GM21360 (cell line): Measurements from ENCODE around the gene DSCAM.
"Not testable (repeated sequence)": the region's sequence is repeated elsewhere in the genome, so short reads cannot be mapped to it uniquely, and the experiment has no call there.

ENCODE experiments used
- ATAC-seq: cut with Tn5 transposase; IDR thresholded peaks from one replicate; pipeline ENCODE4 v1.9.1; 2021; ENCODE audit warnings: mild to moderate bottlenecking, moderate library complexity; ENCODE audit not compliant: unreplicated experiment

Gene DSCAM

GRCh38 chr21:40269239-40269638 is 577.7 kb downstream of the DSCAM start:
- no peak for ATAC-seq

DNA sequence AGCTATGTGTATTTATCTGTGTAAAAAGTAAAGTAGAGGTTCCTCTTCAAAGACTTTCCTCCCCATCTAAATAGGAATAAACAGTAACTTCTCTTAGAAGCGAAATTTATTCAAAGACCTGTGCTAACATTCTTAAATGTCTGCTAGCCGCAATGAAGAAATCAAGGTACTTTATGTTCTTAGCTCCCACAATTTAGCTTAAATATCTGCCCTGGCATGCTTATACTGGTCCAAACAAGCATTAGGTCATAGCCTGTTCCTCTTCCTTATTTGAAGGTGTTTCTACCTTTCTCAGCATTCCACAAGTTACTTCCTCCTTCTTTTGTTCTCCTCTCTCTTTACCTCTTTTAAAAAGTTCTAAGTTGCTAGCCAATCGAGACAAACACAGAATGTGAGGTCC is 588.5 kb downstream of the DSCAM start:
- ATAC-seq = not testable (repeated sequence)

DNA sequence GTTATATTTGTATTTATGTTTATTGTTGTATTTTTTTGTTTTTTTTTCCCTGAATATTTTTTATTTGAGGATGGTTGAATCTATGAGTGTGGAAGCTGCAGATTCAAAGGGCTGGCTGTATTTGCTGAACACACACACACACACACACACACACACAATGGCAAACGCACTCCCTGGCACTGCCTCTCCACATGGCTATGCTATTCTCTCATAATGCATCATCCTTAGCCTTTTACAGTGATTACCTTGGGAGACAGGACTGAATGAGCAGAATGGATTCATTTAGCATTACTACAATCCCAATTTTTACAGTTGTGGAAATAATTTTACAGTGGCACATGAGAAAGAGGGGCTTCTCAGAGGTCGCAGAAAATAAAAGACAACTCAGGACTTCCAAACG is 589.6 kb downstream of the DSCAM start:
- ATAC-seq = no peak

- ATAC-seq = no peak
These were observed 591.2 kb downstream of the DSCAM start for GRCh38 chr21:40255518-40256444.

GRCh38 chr21:40254540-40255465 is 592.2 kb downstream of the DSCAM start:
- ATAC-seq = no peak

DNA sequence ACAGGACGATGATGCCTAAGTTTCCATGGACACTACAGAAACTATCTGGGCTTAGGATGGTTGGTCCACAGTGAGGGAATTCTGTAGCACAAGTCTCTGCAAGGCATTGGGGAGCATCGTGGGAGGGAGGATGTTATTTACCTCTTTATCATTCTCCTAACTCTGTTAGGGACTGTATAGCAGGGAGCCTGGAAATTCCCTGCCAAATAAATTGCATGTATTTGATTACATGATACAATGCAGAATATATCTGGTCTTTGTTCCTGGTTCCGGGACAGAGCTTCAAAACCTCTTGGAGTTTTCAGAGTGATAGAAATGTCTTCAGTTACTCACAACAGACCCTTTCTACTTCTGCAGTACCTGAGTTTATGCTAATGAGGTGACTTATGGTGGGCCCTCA is 593.8 kb downstream of the DSCAM start:
- ATAC-seq = no peak

GRCh38 chr21:40250514-40251294 is 596.3 kb downstream of the DSCAM start:
- ATAC-seq = no peak

- no peak for ATAC-seq
These were observed 602.0 kb downstream of the DSCAM start for GRCh38 chr21:40244981-40245380.

DNA sequence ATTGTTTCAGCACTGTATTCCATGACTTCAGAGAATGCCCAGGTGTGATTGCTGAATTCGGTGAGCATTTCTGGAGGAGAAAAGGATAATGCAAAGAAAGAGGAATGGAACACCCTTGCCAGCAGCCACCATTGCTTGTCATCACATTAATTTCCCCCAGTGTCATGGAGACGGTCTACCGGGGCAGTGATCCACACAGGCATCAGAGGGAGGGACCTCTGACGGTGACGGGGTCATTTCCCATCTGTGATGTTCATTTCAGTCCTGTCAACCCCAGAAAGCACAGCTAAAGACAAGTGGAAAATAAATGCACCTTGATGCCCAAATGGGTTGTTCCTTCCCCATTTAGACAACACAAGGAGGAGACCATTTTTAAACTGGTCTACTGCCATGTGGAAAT is 603.3 kb downstream of the DSCAM start:
- ATAC-seq = no peak

DNA sequence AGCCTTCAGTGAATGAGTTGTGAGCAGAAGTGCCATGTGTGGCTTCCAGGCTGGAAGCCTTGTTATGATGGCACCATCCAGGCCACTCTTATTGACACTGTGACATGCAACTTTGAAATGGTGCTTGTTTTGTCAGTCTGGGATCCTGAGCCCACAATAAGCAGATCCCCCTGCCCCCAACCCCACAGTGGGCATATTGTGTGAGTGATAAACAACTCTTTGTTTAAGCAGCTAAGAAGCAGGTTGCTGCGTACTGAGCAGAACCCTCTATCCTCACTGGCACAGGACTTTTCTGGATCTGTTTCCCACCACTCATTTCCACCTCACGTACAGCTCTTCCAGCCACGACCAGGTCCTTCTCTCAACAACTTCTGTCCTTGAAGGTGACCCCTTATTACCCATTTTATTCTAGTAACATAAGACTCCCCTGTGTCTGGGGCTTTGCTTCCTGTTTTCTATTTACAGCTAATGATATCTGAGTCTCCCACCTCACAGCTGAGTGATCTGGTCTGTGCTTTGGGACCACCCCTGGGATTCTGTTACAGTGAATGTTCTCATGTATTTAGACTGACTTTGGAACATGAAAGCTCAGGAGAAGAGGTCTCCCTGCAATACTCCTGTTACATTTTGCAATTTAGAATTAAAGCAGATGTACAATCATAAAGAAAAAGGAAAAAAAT is 604.2 kb downstream of the DSCAM start:
- ATAC-seq = no peak

GRCh38 chr21:40235528-40235927 is 611.4 kb downstream of the DSCAM start:
- ATAC-seq = no peak

DNA sequence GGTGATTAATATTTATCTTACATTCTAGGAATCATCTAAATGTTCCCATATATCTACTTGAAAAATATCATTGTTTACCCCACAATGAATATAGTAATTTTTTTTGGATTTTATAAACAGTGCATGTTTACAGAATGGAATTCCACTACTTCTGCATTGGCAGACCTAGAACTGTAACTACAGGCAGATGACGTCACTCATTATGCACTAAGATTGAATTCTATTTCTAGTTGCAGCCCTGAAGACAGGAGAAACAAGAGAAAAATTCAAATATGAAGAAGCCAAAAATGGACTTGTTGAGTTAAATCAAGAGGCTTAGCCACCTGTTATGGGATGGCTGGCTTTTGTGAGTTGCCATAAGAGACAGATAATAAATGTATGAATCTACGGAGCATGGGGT is 615.0 kb downstream of the DSCAM start:
- no peak for ATAC-seq

DNA sequence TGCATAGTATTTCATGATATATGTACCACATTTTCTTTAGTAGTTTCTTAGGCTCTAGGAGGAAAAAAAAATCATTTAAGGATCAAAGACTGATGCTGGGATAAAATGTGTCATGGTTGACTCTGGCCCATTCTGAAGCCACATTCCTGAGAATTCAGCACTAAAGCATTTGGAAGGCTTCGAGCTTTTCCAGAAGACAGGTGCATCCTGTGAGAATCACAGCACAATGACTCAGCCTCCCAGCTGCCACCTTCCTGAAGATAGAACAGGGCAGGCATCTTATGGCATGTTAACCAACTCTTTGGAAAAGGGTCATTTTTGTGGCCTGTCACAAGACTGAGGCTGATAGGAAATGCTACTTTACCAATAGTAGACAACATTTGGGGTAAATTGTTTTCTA is 619.9 kb downstream of the DSCAM start:
- no peak for ATAC-seq

GRCh38 chr21:40215941-40216340 is 631.0 kb downstream of the DSCAM start:
- no peak for ATAC-seq

GRCh38 chr21:40210251-40210650 is 636.7 kb downstream of the DSCAM start:
- no peak for ATAC-seq

GRCh38 chr21:40208948-40209345 is 638.0 kb downstream of the DSCAM start:
- ATAC-seq = no peak

GRCh38 chr21:40208206-40208947 is 638.6 kb downstream of the DSCAM start:
- ATAC-seq = no peak

DNA sequence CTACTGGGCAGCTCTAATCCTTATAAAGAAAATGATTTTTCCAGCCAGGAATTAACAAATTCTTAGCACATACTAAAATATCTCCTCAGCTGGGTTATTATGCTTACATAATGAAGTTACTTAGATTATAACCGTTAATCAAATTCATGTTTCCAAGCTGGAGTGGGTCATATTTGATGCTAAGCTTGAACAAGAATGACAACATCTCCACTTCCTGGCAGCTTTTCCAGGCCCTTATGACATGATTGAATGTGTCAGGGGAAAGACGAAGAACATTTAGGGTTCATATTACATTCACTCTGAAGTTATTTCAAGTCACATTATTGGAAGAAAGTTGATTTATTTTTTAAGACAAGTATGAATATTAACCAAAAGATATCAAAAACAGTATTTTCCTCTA is 646.0 kb downstream of the DSCAM start:
- ATAC-seq = no peak

DNA sequence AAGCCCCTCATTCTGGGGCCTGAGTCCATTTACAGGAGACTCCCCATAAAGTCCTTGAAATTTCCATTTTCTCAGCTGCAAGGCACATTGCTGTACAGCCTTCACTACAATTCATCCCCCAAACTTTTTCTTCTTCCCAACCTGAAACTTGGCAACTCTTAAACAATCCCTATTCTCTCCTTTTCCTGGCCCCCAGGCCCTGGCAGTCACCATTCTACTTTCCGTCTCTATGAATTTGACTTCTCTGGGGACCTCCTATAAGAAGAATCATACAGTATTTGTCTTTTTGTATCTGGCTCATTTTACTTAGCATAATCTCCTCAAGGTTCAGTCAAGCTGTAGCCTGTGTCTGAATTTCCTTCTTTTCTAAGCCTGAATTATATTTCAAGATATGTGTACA is 646.8 kb downstream of the DSCAM start:
- no peak for ATAC-seq
